Measurements from ENCODE around the gene SMG5.

DNA sequence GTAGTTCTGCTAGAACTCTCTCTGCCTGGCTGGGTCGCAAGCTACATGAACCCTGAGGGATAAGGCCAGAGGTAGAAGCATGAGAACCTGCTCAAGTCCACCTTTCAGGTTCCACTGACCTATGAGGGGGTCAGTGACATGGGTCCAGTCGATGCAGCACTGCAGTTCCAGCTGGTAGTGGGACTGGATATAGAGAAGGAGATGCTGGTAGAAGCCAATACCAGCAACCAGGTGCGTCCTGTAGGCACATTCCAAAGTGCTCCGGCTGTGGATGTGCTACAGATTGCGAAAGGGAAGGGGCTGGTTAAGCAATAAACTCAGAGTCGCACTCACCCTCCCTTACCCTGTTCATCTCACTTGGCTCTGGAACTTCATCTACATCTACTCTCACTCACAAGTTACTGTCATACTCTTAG is 5.7 kb downstream of the SMG5 start:
- TF ChIP-seq, protein P1, sequence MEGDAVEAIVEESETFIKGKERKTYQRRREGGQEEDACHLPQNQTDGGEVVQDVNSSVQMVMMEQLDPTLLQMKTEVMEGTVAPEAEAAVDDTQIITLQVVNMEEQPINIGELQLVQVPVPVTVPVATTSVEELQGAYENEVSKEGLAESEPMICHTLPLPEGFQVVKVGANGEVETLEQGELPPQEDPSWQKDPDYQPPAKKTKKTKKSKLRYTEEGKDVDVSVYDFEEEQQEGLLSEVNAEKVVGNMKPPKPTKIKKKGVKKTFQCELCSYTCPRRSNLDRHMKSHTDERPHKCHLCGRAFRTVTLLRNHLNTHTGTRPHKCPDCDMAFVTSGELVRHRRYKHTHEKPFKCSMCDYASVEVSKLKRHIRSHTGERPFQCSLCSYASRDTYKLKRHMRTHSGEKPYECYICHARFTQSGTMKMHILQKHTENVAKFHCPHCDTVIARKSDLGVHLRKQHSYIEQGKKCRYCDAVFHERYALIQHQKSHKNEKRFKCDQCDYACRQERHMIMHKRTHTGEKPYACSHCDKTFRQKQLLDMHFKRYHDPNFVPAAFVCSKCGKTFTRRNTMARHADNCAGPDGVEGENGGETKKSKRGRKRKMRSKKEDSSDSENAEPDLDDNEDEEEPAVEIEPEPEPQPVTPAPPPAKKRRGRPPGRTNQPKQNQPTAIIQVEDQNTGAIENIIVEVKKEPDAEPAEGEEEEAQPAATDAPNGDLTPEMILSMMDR (IDR thresholded peaks at IDR 0.05; ENCODE audit: low read length), result no peak
- TF ChIP-seq EZH2 (optimal IDR thresholded peaks at IDR 0.05; ENCODE audit: low read depth, low read length) (no peak), EZH2phosphoT487 (IDR thresholded peaks at IDR 0.05; ENCODE audit: low read length) (no peak)

Data from MM.1S (cell line).